K562 (cell line): ENCODE data around the gene CD9.

Experiments
- BCLAF1 ChIP-seq, 2 experiments: fragments of 450-650 bp in 1 of 2; IDR thresholded peaks; 2 replicates each; pipeline ENCODE4 v1.6.1; 2011 to 2017; ENCODE audit warnings: low read depth in 2 of 2, antibody characterized with exemption in 1 of 2, borderline replicate concordance in 1 of 2, low read length in 1 of 2, mild to moderate bottlenecking in 1 of 2, mixed read lengths in 1 of 2; ENCODE audit not compliant: control insufficient read depth in 1 of 2
- CBX8 ChIP-seq: fragments of 200-600 bp; sonication (generic); IDR thresholded peaks from 2 replicates; pipeline ENCODE4 v1.6.1; 2012; ENCODE audit warnings: borderline replicate concordance, mixed run types, low read depth, mild to moderate bottlenecking, moderate library complexity, mixed read lengths, low read length, control low read depth, inconsistent platforms; ENCODE audit not compliant: poor library complexity, severe bottlenecking; ENCODE audit errors: extremely low read depth
- CTCF ChIP-seq, 3 experiments: IDR thresholded peaks in 2 of 3; conservative IDR thresholded peaks in 1 of 3; 2 replicates each; pipeline ENCODE4 v1.5.1; 2011 to 2012; ENCODE audit warnings: low read length in 3 of 3, mild to moderate bottlenecking in 3 of 3, control low read depth in 2 of 3, improper control_type of control experiment in 1 of 3, inconsistent platforms in 1 of 3, low read depth in 1 of 3, mixed read lengths in 1 of 3, moderate library complexity in 1 of 3; ENCODE audit not compliant: insufficient read depth in 2 of 3
- SIN3A ChIP-seq, 2 experiments: fragments of 150-350 bp in 1 of 2; IDR thresholded peaks; 2 replicates each; pipeline ENCODE4 v1.6.1; 2011 to 2016; ENCODE audit warnings: borderline replicate concordance in 2 of 2, low read depth in 2 of 2, low read length in 2 of 2, mild to moderate bottlenecking in 2 of 2, moderate library complexity in 2 of 2; ENCODE audit not compliant: control insufficient read depth in 1 of 2
- SRF ChIP-seq, 2 experiments: fragments of 250-450, 450-650 bp in 1 of 2; sonication (Bioruptor Pico) in 1 of 2; sonication (generic) in 1 of 2; formaldehyde crosslinking; IDR thresholded peaks; 2 replicates each; pipeline versions ENCODE4 v1.5.0 to v1.5.1; 2020 to 2022; ENCODE audit warnings: mild to moderate bottlenecking in 1 of 2, missing genetic modification reagents in 1 of 2
- U2AF1 ChIP-seq: fragments of 200-400 bp; formaldehyde crosslinking; optimal IDR thresholded peaks from 2 replicates; pipeline ENCODE3; 2017; ENCODE audit warnings: mild to moderate bottlenecking, low read depth, low read length, moderate library complexity
- ZKSCAN8 ChIP-seq: fragments of 200-800 bp; sonication (Bioruptor generic); IDR thresholded peaks from 2 replicates; pipeline ENCODE4 v1.6.1; 2016; ENCODE audit warnings: missing genetic modification characterization, missing compliant biosample characterization
- ZNF224 ChIP-seq: sonication (generic); formaldehyde crosslinking; IDR thresholded peaks from 2 replicates; pipeline ENCODE4 v1.8.0; 2022; ENCODE audit warnings: mild to moderate bottlenecking, missing genetic modification reagents
- ZNF75A ChIP-seq: fragments of 450-650 bp; formaldehyde crosslinking; IDR thresholded peaks from 2 replicates; pipeline ENCODE4 v1.4.0; 2020; ENCODE audit warnings: mild to moderate bottlenecking

GRCh38 chr12:6284273-6284672, 84.1 kb downstream of the CD9 start:
- no peak for TF ChIP-seq U2AF1
- TF ChIP-seq SRF (CRISPR knock-in tag; IDR thresholded peaks at IDR 0.05) = no peak
- no peak for TF ChIP-seq ZKSCAN8 (CRISPR knock-in tag)
- TF ChIP-seq ZNF75A (CRISPR knock-in tag) = no peak
- TF ChIP-seq CBX8 = no peak
- no peak for TF ChIP-seq SIN3A (IDR thresholded peaks at IDR 0.05; ENCODE audit: borderline replicate concordance in 2 of 2, control insufficient read depth in 1 of 2, low read depth in 2 of 2, low read length in 2 of 2)
- no peak for TF ChIP-seq BCLAF1 (IDR thresholded peaks at IDR 0.05; ENCODE audit: borderline replicate concordance in 1 of 2, control insufficient read depth in 1 of 2, low read depth in 2 of 2, low read length in 1 of 2)
- TF ChIP-seq ZNF224 (CRISPR knock-in tag) = no peak
- TF ChIP-seq CTCF (IDR thresholded peaks at IDR 0.05 in 2 of 3, conservative IDR thresholded peaks at IDR 0.05 in 1 of 3; ENCODE audit: insufficient read depth in 2 of 3, low read depth in 1 of 3, low read length in 3 of 3) = no peak
